OCI-M1 (cell line): ENCODE results near the gene RARA.
A peak's percentile ranks its signal among the peaks of the same experiment; 100 is the strongest.

Experiments
- DNase-seq: peaks from one replicate; lab custom pipeline; 2025; lab: John Stamatoyannopoulos, UW

The RARA gene

DNA sequence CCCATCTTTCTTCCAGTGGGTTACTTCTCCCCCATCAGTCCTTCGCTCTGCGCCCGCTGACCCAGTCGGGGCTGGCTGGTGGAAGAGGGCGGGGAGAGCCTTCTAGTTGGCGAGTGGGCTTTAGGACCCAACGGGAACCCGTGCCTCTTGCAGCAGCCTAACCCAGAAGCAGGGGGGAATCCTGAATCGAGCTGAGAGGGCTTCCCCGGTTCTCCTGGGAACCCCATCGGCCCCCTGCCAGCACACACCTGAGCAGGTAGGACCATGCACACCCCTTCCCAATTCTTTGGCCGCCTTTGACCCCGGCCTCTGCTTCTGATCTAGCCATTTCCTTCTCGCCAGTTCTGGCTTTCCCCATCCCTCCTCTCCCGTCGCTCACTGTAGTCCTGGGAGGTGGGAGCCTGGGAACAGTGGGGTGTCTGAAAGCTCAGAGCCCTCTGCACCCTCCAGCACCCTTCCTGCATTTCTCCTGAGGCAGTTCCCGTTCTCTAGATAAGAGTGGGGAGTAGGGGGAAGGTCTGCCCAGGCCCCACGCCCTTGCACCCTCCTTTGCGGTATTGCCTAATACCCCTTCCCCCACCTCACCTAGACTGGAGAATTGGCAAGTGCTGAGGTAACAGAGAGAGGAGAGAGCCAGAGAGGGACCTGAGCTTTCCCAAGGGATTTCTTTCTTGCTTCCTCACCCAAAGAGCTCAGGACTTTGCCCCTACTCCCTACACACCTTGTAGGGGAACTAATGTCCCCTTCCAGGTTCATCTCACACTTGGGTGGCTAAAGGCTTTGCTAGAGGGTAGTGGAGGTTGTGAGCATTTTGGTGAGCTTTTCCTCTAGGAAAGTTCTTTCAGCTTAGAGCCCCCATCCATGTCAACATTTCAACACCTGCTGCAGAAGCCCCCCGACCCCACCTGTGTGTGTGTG is at the start of gene RARA:
Gene RARA, plus strand, starts transcription at position 150 of the 918 bp plus-strand sequence. CDS start 22,039 bp downstream, outside the sequence.
- peak; percentile 59 for DNase-seq

DNA sequence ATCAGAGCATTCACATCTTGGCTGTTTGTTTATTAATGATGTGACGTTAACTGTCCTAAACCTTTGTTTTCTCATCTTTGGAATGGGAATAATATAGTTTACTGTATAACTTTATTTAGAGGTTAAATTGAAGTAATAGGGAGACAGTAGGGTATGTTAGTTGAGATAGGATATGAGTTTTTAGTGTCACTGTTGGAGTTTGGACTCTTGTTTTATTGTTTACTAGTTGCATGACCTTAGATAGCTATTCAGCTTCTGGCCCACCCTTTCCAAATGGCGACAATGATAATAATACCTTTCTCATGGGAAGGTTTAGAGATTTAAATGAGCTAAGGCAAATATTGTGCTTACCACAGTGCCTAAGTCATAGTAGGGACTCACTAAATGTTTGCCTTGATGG is 49.5 kb upstream of the RARA start:
- DNase-seq, result no peak

DNA sequence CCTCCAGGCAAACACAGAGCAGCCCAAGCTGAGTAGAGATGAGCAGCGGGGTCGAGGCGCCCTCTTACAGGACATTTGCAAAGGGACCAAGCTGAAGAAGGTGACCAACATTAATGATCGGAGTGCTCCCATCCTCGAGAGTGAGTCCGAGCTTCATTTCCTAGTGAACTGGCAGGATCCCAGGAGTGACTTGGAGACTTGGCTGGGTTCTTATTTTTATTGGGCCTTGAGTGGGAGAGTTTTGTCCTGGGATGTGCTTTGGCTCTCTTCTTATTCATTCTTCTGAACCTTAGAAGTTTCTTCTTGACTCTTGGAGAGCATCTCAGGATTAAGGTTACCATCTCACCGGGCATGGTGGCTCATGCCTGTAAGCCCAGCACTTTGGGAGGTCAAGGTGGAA is 48.5 kb upstream of the RARA start:
- no peak for DNase-seq

DNA sequence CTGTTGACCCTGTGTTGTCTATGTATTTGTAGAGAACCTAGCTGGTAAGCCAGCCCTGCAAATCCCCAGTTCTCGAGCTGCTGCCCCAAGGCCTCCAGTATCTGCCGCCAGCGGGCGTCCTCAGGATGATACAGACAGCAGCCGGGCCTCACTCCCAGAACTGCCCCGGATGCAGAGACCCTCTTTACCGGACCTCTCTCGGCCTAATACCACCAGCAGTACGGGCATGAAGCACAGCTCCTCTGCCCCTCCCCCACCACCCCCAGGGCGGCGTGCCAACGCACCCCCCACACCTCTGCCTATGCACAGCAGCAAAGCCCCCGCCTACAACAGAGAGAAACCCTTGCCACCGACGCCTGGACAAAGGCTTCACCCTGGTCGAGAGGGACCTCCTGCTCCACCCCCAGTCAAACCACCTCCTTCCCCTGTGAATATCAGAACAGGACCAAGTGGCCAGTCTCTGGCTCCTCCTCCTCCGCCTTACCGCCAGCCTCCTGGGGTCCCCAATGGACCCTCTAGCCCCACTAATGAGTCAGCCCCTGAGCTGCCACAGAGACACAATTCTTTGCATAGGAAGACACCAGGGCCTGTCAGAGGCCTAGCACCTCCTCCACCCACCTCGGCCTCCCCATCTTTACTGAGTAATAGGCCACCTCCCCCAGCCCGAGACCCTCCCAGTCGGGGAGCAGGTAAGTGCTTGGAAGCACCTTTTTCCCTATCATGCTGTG is 44.4 kb upstream of the RARA start:
- DNase-seq, result no peak

DNA sequence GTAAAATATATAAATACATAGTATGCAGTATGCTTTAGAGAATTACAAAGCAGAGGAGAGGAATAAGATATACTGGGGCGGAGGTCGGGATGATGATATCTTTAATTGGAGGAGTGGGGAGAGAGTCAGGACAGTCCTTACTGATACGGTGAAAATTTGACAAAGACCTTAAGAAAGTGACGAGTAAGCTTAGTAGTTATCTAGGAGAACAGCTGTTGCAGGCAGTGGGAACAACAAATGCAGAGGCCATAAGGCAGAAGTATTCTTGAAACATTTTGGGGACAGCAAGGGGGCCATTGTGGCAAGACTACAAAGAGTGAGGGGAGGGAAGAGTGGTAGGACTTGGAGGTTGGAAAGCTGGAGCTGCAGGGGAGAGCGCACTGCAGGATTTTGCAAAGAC is 43.6 kb upstream of the RARA start:
- peak; percentile 18 for DNase-seq

DNA sequence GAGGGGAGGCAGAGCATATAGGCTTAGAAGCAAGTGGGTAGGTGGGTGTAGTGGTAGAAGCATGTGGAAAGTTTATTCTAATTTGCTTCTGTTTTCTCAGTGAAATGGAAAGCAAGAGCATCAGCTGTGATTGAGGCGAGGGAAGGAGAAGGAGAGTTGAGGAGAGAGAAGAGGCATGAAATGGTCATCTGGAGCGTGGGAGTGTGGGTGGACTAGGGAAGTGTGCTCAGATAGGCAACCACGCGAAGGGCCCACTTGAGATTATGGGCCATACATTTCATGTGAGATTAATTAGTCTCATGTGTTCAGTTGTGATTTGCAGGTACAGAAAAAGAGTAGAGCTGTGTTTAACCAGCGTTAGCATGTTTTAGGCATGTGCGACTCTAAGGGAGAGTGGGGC is 42.1 kb upstream of the RARA start:
- DNase-seq, result peak; percentile 18

DNA sequence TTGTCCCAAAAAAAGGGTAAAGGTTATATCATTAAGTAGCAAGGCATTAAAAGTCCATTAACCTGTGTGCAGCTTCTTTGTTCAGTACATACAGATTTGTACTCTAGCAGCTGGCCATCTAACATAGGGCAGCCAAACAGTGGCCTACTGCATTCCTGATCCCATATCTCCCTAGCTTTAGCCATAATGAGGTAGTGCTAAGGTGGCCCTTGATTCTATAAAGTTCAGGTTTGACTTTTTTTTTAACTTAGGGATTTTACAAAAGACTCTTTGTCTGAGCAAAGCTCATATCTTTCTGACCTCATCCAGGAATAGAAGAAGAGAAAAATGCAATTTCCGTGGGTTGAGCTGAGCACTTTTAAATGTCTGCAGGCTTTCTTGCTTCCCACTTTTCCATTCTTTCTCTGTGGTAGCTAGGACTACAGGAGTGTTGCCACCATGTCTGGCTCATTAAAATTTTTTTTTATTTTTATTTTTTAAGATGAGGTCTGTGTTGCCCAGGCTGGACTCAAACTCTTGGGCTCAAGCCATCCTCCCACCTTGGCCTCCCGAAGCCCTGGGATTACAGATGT is 40.8 kb upstream of the RARA start:
- no peak for DNase-seq

DNA sequence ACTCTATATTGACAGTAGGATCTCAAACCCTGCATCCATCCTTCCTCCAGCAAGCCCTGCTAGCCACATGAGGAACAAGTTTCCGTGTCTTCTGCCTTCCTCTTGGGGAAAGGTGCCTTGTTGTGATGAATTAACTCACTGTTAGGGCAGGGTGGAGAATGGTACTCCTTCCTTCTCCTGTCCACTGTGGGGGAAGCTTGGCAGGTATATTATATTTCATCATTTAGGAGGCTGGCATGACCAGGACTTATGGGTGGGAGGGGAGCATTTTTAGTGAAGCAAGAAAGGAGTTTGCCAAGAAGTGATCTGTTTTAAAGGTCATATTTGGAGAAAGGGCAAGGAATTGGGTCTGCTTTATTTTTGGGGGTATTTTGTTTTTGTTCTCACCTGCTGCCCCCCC is 30.6 kb upstream of the RARA start:
- DNase-seq, result no peak

DNA sequence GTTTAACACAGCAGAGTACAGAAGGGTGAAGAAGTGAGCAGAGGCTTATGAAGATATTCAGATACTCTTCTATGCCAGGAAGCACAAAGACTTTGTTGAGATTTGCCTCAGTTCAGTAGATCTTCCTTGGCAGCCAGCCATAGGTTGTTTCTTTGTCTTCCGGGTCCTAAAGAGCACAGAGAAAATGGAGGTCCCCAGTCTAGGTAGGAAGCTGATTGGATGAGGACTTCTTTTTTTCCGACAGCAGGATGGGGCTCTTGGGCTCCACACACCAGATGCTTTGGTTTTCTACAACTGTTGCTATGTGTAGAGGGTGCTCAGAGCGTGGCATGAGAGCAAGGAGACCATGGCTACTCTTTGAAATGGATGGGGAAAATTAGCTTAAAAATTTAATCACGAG is 29.6 kb upstream of the RARA start:
- no peak for DNase-seq

DNA sequence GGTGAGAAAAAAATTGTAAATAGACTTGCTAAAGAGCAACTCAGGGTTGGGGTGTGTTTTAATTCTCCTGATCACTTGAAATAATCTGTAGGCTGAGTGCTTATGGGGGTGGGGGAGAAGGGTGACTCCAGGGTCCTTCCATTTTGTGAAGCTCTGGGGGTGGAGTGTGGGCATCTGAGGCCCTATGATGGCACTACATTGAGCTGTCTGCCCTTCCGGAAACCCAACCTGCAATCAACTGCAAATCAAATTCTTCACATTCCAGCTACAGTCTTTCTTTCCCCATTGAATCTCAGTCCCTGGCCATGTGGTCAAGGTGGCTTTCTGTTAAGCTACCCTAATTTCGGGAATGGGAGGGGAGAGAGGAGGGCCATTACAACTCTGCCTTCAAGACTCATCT is 27.3 kb upstream of the RARA start:
- no peak for DNase-seq

DNA sequence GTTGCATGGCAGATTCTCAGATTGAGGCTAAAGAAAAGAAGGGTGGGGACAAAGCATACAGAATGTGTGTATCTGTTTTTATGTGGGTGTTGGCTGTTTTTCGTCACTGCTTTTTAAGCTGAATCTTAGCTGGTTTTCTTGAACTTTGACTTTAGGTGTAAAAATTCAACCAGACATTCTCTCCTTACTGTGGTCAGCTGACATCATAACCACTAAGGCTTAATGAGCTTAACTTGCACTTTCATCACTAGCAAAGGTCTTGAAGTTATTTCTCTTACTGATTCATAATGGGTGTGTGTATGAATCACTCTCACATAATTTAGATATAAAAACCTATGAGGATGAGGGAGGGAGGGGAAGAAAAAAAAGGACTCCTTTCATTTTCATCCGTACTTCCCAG is 25.3 kb upstream of the RARA start:
- peak; percentile 8 for DNase-seq

DNA sequence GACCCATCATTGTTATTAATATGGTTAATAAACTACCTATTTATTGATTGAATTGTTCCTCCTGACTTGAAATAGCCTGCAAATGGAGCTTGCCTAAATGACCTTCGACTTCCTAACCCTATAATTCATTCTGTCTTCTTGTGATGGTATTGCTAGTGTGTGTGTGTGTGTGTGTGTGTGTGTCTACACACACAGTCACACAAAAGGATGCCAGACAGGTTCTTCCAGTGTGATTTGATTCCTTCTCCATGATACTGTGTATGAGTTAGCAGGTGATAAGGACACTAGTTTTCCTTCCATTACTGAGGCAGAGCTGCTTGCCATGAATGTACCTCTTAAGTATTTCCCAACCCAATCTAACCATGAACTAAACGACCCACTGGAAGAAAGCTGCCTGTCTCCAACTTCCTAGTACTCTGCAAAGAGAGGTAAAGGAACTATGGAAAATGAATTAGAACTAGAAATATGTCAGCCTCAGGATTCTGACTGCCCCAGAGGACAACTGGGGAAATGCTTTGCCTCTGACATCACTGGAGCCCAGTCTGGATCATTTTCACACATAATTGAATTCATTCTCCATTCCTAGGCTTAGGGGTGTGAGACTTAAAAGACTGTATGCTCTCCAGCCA is 24.8 kb upstream of the RARA start:
- peak; percentile 9 for DNase-seq

DNA sequence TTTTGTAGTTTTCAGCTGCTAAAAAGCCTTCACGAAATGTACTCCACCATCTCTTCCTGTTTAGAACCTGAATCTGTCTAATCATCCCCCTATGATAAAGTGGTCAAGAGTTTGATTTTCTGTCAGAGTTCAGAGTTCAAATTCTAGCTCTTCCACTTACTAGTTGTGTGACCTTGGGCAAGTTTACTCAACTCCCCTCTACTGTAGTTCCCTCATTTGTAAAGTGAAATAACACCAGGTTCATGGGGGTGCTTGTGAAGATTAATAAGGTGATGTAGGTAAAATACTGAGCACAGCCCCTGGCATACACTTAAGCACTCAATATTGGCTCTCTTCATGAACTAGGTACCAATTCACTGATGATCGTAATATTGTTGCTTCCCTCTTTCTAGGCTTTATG is 22.5 kb upstream of the RARA start:
- peak; percentile 15 for DNase-seq

DNA sequence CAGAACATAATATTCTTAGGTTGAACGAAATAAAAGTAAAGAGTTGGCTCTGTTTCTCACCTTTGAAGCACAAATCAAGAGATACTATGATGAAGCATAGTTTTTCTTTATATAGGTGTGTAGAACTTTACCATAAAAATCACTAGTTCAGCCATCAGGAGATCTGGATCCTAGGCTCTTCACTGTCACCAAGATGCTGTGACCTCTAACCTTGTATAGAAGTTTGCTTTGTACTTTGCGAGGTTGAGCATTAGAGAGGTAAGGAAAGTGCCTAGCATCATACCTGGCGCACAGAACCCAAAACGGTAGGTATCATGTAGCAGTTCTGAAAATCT is 21.9 kb upstream of the RARA start:
- DNase-seq, result no peak

DNA sequence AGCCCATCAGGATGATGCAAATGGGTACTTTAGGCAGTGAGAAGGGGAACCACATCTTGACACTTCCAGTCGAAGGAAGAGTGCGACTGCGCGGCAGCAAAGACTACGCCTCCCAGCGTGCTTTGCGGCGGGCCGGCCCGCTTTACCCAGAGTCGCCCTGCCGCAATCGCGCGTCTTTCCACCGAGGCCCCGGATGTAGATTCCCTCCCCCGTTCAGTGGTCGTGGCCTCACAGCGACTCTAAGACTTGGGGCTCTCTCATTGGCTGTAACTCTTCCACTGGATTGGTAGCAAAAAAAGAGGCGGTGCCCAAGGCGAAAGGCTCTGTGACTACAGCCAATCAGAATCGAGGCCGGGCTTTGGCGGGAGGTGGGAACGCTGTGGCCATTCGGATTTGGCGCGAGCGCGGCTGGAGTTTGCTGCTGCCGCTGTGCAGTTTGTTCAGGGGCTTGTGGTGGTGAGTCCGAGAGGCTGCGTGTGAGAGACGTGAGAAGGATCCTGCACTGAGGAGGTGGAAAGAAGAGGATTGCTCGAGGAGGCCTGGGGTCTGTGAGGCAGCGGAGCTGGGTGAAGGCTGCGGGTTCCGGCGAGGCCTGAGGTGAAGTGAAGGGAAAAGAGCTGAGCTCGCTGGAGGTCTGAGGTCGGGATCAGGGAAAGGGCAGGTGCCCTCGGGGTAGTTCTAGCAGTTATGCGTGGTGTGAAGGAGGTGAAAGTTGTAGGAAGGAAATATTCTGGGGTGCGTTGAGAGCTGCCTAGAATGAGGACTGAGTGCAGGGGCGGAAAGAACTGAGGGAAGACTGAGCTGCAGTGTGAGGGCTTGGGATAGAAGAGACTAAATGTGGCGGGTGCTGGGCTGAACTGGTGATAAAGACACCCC is 21.2 kb upstream of the RARA start, which contains the start of gene CDC6:
Gene CDC6, plus strand, starts transcription at position 386 of the 876 bp plus-strand sequence. CDS start 1,542 bp downstream, outside the sequence.
- DNase-seq, result peak; percentile 99

DNA sequence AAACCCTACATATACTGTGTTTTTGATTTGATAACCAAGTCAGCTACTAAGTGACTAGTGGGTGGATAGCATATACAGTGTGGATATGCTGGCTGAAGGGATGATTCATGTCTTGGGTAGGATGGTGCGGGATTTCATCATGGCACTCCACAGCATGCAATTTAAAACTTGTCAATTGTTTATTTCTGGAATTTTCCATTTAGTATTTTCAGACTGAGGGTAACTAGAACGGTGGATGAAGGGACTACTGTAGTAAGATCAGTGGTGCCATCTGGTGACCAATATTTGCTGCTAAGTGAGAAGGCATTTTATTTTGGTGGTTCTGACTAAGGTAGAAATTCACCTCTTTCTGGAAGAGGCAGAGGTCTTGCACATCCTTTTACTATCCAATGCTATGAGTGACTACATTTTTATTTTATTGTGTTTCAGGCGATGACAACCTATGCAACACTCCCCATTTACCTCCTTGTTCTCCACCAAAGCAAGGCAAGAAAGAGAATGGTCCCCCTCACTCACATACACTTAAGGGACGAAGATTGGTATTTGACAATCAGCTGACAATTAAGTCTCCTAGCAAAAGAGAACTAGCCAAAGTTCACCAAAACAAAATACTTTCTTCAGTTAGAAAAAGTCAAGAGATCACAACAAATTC is 18.2 kb upstream of the RARA start:
- peak; percentile 74 for DNase-seq

DNA sequence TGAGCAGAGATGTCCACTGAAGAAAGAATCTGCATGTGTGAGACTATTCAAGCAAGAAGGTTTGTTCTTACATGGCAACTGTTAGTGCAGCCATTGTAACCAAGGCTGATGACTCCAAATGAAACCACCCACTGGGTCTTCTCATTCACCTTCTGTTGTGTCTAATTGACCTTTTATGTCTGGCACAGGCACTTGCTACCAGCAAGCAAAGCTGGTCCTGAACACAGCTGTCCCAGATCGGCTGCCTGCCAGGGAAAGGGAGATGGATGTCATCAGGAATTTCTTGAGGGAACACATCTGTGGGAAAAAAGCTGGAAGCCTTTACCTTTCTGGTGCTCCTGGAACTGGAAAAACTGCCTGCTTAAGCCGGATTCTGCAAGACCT is 17.7 kb upstream of the RARA start:
- no peak for DNase-seq

DNA sequence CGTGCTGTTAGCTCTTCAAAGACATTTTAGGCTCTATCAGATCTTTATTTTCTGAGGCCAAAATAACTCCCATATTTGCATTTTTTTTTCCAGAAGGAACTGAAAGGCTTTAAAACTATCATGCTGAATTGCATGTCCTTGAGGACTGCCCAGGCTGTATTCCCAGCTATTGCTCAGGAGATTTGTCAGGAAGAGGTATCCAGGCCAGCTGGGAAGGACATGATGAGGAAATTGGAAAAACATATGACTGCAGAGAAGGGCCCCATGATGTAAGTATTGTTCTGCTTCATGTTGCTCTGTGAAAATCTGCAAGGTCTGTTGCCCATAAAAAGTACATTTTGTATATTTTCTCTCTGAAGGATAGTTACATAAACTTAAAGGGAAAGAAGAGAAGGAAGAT is 15.6 kb upstream of the RARA start:
- no peak for DNase-seq

DNA sequence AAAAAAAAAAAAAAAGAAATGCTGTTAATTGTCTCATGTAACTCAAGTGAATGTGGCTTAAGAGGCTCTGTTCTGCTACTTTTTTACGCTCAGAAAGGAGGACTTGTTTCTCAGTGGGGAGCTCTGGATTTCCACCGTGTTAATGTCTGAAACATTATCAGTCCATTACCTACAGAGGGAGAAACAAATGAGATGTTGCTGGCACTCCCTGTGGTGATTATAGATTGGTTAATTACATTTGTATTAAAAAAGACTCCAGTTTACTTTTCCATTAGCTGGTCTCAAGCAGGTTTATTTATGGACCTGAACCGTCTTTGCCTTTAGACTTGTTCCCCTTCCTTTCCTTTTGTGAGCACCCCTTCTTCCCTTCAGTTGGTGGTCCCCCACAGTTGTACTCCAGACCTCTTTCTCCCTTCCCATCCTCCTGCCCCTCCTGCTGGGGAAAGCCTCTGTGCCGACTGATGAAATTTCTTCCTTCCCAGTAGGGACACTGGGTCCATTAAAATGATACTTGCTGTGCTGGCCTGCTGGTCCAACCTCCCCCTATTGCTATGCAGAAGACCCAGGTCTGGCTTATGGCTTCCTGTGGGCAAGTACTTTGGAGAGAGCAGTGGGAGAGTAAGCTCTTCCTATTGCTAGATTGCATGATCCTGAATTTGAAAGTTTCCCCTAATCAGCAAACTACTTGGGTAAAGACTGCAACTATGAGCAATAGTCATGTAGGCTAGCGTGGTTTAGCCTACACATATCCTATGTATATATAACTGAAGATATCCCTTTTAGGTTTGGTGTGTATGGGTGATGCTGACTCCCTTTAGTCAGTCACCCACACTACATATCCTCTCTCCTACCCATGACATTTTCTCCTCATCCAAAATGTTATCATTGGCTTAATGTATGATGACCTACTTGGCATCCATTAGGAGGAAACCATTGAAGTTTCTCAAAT is 13.2 kb upstream of the RARA start:
- DNase-seq, result no peak

DNA sequence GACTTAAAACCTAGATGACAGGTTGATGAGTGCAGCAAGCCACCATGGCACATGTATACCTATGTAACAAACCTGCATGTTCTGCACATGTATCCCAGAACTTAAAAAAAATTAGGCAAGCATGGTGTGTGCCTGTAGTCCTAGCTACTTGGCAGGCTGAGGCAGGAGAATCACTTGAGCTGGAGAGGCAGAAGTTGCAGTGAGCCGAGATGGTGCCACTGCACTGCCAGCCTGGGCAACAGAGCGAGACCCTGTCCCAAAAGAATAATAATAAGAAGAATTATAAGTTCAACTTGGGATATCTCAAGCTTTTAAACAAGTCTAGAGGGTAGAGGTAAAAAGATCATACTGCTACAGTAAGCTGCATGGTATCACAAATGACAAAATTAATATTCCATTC is 11.5 kb upstream of the RARA start:
- DNase-seq, result no peak
